Retinal pigment epithelial cell (primary cell): Measurements from ENCODE around the gene IL1RN.

Experiments used
- DNase-seq: peaks from one replicate; pipeline ENCODE4 v3.0.0-alpha.2; 2010; ENCODE audit warnings: low read depth
- H3K4me3 ChIP-seq: 2 replicates; pipeline ENCODE4 v1.5.1; 2011; ENCODE audit warnings: mild to moderate bottlenecking, low read length, control low read depth, moderate library complexity
- CTCF ChIP-seq: conservative IDR thresholded peaks from 2 replicates; pipeline ENCODE4 v1.5.1; 2011; ENCODE audit warnings: low read depth, low read length, control low read depth, inconsistent platforms

IL1RN gene

GRCh38 chr2:113114224-113114945 lies 13.0 kb upstream of the IL1RN start:
- DNase-seq: no peak
- no peak overlapping the region for H3K4me3 ChIP-seq
- no peak for TF ChIP-seq CTCF

- H3K4me3 ChIP-seq: no peak overlapping the region
- no peak for TF ChIP-seq CTCF
- no peak for DNase-seq
Observed at GRCh38 chr2:113114996-113115395, 12.4 kb upstream of the IL1RN start.

GRCh38 chr2:113116100-113116958 lies 11.1 kb upstream of the IL1RN start:
- H3K4me3 ChIP-seq: no peak overlapping the region
- no peak for DNase-seq
- TF ChIP-seq CTCF: no peak

- TF ChIP-seq CTCF: no peak
- DNase-seq: peak; percentile 69
- H3K4me3 ChIP-seq: no peak overlapping the region
Observed at GRCh38 chr2:113117541-113118262, 9.7 kb upstream of the IL1RN start.

- no peak overlapping the region for H3K4me3 ChIP-seq
- TF ChIP-seq CTCF: no peak
- no peak for DNase-seq
Observed at GRCh38 chr2:113118263-113118657, 9.1 kb upstream of the IL1RN start.

GRCh38 chr2:113119111-113119510 lies 8.3 kb upstream of the IL1RN start:
- DNase-seq: no peak
- H3K4me3 ChIP-seq: no peak overlapping the region
- TF ChIP-seq CTCF: no peak
